Measurements from ENCODE around the gene WFDC13. TPM values are rescaled to one million over a fixed set of nuclear protein-coding genes. Genes with fewer than 3 reads are reported as not detected.
A peak's percentile ranks its signal among the peaks of the same experiment; 100 is the strongest.

The WFDC13 gene
- total RNA-seq, 2 donors from 2014 or later: not detected

DNA sequence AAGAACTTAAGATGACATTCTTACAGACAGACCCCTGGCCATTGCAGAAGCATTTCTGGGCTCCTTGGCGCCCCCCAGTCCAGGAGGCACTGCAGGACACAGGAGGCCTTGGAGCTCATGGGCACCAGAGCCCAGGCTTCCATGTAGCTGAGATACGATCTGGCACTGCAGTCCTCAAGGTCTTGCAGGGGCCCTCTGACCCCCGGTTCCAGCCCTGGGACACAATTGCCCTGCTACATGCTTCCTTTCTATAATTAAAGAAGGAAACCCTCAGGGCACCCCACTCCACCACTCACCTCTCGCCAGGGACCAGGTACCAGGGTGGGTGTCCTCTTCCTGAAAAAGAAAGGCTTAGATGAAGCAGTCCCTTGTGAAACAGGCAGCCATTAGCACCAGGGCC is 56.3 kb downstream of the WFDC13 start:
- 86% methylated on average over 4 of the region's 4 CpGs for WGBS
- intact Hi-C loops (cut with DNase I): no loop called here

More for the DNA sequence above, 56.3 kb downstream of the WFDC13 start:
- Histone ChIP-seq H3K36me3 (no peaks in the 10 kb centered on the region), H3K4me1 (replicated peaks) (no peaks in the 10 kb centered on the region), H3K4me3 (no peak overlapping the region), H3K27ac (no peak overlapping the region), H3K9me3 (no peaks in the 10 kb centered on the region), H3K27me3 (replicated peaks; ENCODE audit: insufficient read depth) (no peaks in the 10 kb centered on the region)
- DNase-seq (ENCODE audit: low spot score): no peak
- TF ChIP-seq POLR2A (IDR thresholded peaks at IDR 0.05) (no peak), POLR2AphosphoS5 (IDR thresholded peaks at IDR 0.05) (no peak)
- TF ChIP-seq, protein P1, sequence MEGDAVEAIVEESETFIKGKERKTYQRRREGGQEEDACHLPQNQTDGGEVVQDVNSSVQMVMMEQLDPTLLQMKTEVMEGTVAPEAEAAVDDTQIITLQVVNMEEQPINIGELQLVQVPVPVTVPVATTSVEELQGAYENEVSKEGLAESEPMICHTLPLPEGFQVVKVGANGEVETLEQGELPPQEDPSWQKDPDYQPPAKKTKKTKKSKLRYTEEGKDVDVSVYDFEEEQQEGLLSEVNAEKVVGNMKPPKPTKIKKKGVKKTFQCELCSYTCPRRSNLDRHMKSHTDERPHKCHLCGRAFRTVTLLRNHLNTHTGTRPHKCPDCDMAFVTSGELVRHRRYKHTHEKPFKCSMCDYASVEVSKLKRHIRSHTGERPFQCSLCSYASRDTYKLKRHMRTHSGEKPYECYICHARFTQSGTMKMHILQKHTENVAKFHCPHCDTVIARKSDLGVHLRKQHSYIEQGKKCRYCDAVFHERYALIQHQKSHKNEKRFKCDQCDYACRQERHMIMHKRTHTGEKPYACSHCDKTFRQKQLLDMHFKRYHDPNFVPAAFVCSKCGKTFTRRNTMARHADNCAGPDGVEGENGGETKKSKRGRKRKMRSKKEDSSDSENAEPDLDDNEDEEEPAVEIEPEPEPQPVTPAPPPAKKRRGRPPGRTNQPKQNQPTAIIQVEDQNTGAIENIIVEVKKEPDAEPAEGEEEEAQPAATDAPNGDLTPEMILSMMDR (IDR thresholded peaks at IDR 0.05): no peak

Small RNA genes lying within 50 kb of the gene (microRNA-seq; reads per million reads assigned to microRNA genes)
- gene MIR3617: 21.8 reads per million, percentile 59 among the genes with 10 or more reads in this experiment

Small RNA genes lying within 50 kb of the gene (small RNA-seq; reads per million reads assigned to genes)
- gene MIR3617: 0 to 0.10 reads per million in 2 donors
- 0 reads per million in 2 donors for gene SPINT5P

Other genes starting within 250 kb of the WFDC13 start
- gene WFDC2, start 232.3 kb upstream of the WFDC13 start, total RNA-seq: 100 to 1,000 TPM in 1 of 2 donors, 10 to 100 TPM in 1; 100.0 to 122 TPM
- gene SPINT3, start 186.4 kb upstream of the WFDC13 start, total RNA-seq: not detected
- 10 to 100 TPM in 1 of 2 donors, not detected in 1; 34.8 TPM for gene WFDC6, start 162.6 kb upstream of the WFDC13 start, total RNA-seq
- 100 to 1,000 TPM in 1 of 2 donors, not detected in 1; 137 TPM for gene EPPIN, start 154.6 kb upstream of the WFDC13 start, total RNA-seq
- not detected for gene WFDC8, start 122.8 kb upstream of the WFDC13 start, total RNA-seq
- not detected for gene WFDC10A, start 72.3 kb upstream of the WFDC13 start, total RNA-seq
- not detected for gene WFDC9, start 70.8 kb upstream of the WFDC13 start, total RNA-seq
- not detected for gene WFDC11, start 31.8 kb upstream of the WFDC13 start, total RNA-seq
- not detected for gene WFDC10B, start 3.0 kb downstream of the WFDC13 start, total RNA-seq
- gene SPINT4, start 20.3 kb downstream of the WFDC13 start, total RNA-seq: not detected
- gene WFDC3, start 89.8 kb downstream of the WFDC13 start, total RNA-seq: 1 to 10 TPM in 1 of 2 donors, not detected in 1; 5.2 TPM
- gene DNTTIP1, start 89.9 kb downstream of the WFDC13 start, total RNA-seq: 10 to 100 TPM; 21.8 to 35.5 TPM
- gene UBE2C, start 110.6 kb downstream of the WFDC13 start, total RNA-seq: 10 to 100 TPM in 1 of 2 donors, 1 to 10 TPM in 1; 2.2 to 10.9 TPM
- gene TNNC2, start 125.3 kb downstream of the WFDC13 start, total RNA-seq: 1 to 10 TPM; 2.1 to 3.0 TPM
- 10 to 100 TPM; 60.4 to 68.4 TPM for gene SNX21, start 131.8 kb downstream of the WFDC13 start, total RNA-seq
- 10 to 100 TPM; 57.4 to 68.1 TPM for gene ACOT8, start 155.4 kb downstream of the WFDC13 start, total RNA-seq
- 10 to 100 TPM in 1 of 2 donors, 1 to 10 TPM in 1; 4.3 to 11.9 TPM for gene ZSWIM3, start 155.6 kb downstream of the WFDC13 start, total RNA-seq
- gene ZSWIM1, start 179.2 kb downstream of the WFDC13 start, total RNA-seq: 10 to 100 TPM; 13.8 to 17.8 TPM
- 1 to 10 TPM; 2.0 to 7.4 TPM for gene SPATA25, start 185.6 kb downstream of the WFDC13 start, total RNA-seq
- gene NEURL2, start 189.2 kb downstream of the WFDC13 start, total RNA-seq: 10 to 100 TPM in 1 of 2 donors, 1 to 10 TPM in 1; 9.8 to 11.3 TPM
- 100 to 1,000 TPM in 1 of 2 donors, 10 to 100 TPM in 1; 37.9 to 215 TPM for gene CTSA, start 189.3 kb downstream of the WFDC13 start, total RNA-seq
- gene PLTP, start 210.1 kb downstream of the WFDC13 start, total RNA-seq: 100 to 1,000 TPM in 1 of 2 donors, 10 to 100 TPM in 1; 29.4 to 101 TPM
- 10 to 100 TPM; 39.8 to 54.9 TPM for gene PCIF1, start 232.6 kb downstream of the WFDC13 start, total RNA-seq

Data from prostate gland (tissue), 2 donors.